LNCAP (cell line): ENCODE results near the gene AHRR.

Experiments
- TF ChIP-seq, protein P1 (sequence below): fragments of 450-650 bp; IDR thresholded peaks from 2 replicates; pipeline ENCODE4 v1.5.1; 2017; ENCODE audit warnings: mild to moderate bottlenecking

The AHRR gene

GRCh38 chr5:405421-405820 is 83.9 kb downstream of the AHRR start:
- TF ChIP-seq, protein P1, sequence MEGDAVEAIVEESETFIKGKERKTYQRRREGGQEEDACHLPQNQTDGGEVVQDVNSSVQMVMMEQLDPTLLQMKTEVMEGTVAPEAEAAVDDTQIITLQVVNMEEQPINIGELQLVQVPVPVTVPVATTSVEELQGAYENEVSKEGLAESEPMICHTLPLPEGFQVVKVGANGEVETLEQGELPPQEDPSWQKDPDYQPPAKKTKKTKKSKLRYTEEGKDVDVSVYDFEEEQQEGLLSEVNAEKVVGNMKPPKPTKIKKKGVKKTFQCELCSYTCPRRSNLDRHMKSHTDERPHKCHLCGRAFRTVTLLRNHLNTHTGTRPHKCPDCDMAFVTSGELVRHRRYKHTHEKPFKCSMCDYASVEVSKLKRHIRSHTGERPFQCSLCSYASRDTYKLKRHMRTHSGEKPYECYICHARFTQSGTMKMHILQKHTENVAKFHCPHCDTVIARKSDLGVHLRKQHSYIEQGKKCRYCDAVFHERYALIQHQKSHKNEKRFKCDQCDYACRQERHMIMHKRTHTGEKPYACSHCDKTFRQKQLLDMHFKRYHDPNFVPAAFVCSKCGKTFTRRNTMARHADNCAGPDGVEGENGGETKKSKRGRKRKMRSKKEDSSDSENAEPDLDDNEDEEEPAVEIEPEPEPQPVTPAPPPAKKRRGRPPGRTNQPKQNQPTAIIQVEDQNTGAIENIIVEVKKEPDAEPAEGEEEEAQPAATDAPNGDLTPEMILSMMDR: no peak

- TF ChIP-seq, protein P1: no peak
These were observed 84.5 kb downstream of the AHRR start for GRCh38 chr5:406041-406440.

GRCh38 chr5:407051-407450 is 85.5 kb downstream of the AHRR start:
- TF ChIP-seq, protein P1: no peak

DNA sequence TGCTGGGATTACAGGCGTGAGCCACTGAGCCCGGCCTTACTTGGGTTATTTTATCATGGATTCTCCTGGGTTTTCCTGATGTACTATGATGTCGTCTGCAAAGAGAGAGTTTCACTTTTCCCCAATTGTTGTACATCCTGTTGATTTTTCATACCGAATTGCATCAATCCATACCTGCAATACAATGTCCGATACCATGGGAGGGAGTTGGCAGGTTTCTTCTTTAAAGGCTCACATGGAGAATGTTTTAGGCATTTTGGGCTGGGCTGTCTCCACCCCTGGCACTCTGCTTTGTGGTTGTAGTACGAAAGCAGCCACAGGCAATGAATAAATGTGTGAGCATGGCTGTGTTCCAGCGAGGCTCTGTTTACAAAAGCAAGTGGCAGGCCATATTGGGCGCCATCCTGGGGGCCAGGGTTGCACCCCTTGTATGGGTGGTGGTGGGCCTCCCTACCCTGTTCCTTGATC is 86.3 kb downstream of the AHRR start:
- TF ChIP-seq, protein P1: no peak

GRCh38 chr5:410911-411517 is 89.5 kb downstream of the AHRR start:
- TF ChIP-seq, protein P1: no peak

- TF ChIP-seq, protein P1: no peak
These were observed 90.2 kb downstream of the AHRR start for GRCh38 chr5:411728-412127.

- TF ChIP-seq, protein P1: no peak
These were observed 94.6 kb downstream of the AHRR start for GRCh38 chr5:415928-416635.
